Body of pancreas (tissue), 4 donors: ENCODE measurements around the gene NRG4. TPM values are rescaled to one million over a fixed set of nuclear protein-coding genes. Genes with fewer than 3 reads are reported as not detected.

Experiments used
- ATAC-seq: fragments of 150-250 bp; one replicate; pipeline ENCODE4 v1.9.1; 2016
- DNase-seq, 4 donors: peaks; one replicate each; pipeline ENCODE4 v3.0.0-alpha.2; 2019
- H3K27ac ChIP-seq, 4 donors: fragments of 200-600 bp; sonication (generic); 1 replicate in 3 of 4; 2 replicates in 1 of 4; pipeline versions ENCODE4 v1.5.1 to v1.6.1; 2016 to 2019; ENCODE audit warnings: mild to moderate bottlenecking in 1 of 4, mixed read lengths in 1 of 4, moderate library complexity in 1 of 4
- H3K27me3 ChIP-seq, 2 donors: fragments of 200-600 bp; sonication (generic); one replicate each; pipeline ENCODE4 v1.6.0; 2016; ENCODE audit warnings: mild to moderate bottlenecking in 1 of 2
- H3K36me3 ChIP-seq, 2 donors: fragments of 200-600 bp; sonication (generic); replicated peaks in 1 of 2; 2 replicates each; pipeline ENCODE4 v1.5.1; 2016; ENCODE audit warnings: low read depth in 2 of 2; ENCODE audit not compliant: insufficient read depth in 1 of 2
- H3K4me1 ChIP-seq: fragments of 200-600 bp; sonication (generic); one replicate; pipeline ENCODE4 v1.6.0; 2016
- H3K4me3 ChIP-seq, 2 donors: fragments of 200-600 bp; sonication (generic); 1 replicate in 1 of 2; 2 replicates in 1 of 2; pipeline ENCODE4 v1.5.1; 2016 to 2019
- H3K9me3 ChIP-seq, 3 donors: fragments of 200-600 bp; sonication (generic); 1 replicate in 2 of 3; 2 replicates in 1 of 3; pipeline ENCODE4 v1.5.1; 2016
- CTCF ChIP-seq, 7 experiments: fragments of 450-650 bp in 4 of 7; fragments of 200-600 bp in 3 of 7; sonication (generic) in 3 of 7; IDR thresholded peaks; one replicate each; pipeline ENCODE4 v1.5.1; 2016 to 2019; ENCODE audit warnings: antibody characterized with exemption in 7 of 7
- POLR2A ChIP-seq, 3 donors: fragments of 450-650 bp; IDR thresholded peaks; one replicate each; pipeline ENCODE4 v1.6.1; 2016; ENCODE audit warnings: antibody characterized with exemption in 3 of 3, mild to moderate bottlenecking in 2 of 3
- WGBS, 2 donors: methylation state at CpG; one replicate each; pipeline ENCODE4 v1.1.5; 2017; 5-methylcytosine and 5-hydroxymethylcytosine counted together
- intact Hi-C: fragments of 100-400 bp; cut with DNase I; formaldehyde crosslinking; loops from one replicate; pipeline ENCODE4 v1.15.1; 2023
- total RNA-seq, 2 donors: library from RNA; depleted of rRNA; stranded (reverse); fragments of >200 nt; gene quantifications; one replicate each; pipeline ENCODE4 v1.1.0, GENCODE V29; 2016

NRG4 gene
- total RNA-seq, 2 donors from 2014 or later = 11.5 to 20.5 TPM

GRCh38 chr15:75943713-75944215 is 68.5 kb downstream of the NRG4 start:
- 75 to 94% methylated on average over 1 of the region's 1 CpG for WGBS, 2 donors
- Histone ChIP-seq H3K27me3 (no peaks in the 10 kb centered on the region), H3K36me3 (no peaks in the 10 kb centered on the region), H3K4me3 (no peak overlapping the region), H3K4me1 (no peaks in the 10 kb centered on the region), H3K9me3 (no peaks in the 10 kb centered on the region), H3K27ac (no peak overlapping the region)
- intact Hi-C loops = no loop called here
- TF ChIP-seq POLR2A (IDR thresholded peaks at IDR 0.05) = no peak
- TF ChIP-seq CTCF (IDR thresholded peaks at IDR 0.05) = no peak
- DNase-seq (no peak), ATAC-seq (no peak)

- Histone ChIP-seq H3K27me3 (no peaks in the 10 kb centered on the region), H3K4me1 (no peaks in the 10 kb centered on the region), H3K9me3 (no peaks in the 10 kb centered on the region), H3K36me3 (no peaks in the 10 kb centered on the region), H3K27ac (no peak overlapping the region), H3K4me3 (no peak overlapping the region)
- no peak for DNase-seq
- no peak for ATAC-seq
- 71 to 87% methylated on average over 5 of the region's 5 CpGs for WGBS, 2 donors
- no peak for TF ChIP-seq CTCF (IDR thresholded peaks at IDR 0.05)
- TF ChIP-seq POLR2A (IDR thresholded peaks at IDR 0.05) = no peak
- intact Hi-C loops = no loop called here
Measured at GRCh38 chr15:75943246-75943645, 69.0 kb downstream of the NRG4 start.

GRCh38 chr15:75942464-75942863 is 69.8 kb downstream of the NRG4 start:
- Histone ChIP-seq H3K27ac (no peak overlapping the region), H3K9me3 (no peaks in the 10 kb centered on the region), H3K4me1 (no peaks in the 10 kb centered on the region), H3K4me3 (no peak overlapping the region), H3K36me3 (no peaks in the 10 kb centered on the region), H3K27me3 (no peaks in the 10 kb centered on the region)
- no peak for DNase-seq
- no peak for TF ChIP-seq CTCF (IDR thresholded peaks at IDR 0.05)
- TF ChIP-seq POLR2A (IDR thresholded peaks at IDR 0.05) = no peak
- WGBS, 2 donors = 85 to 86% methylated on average over 3 of the region's 3 CpGs
- intact Hi-C loops = no loop called here
- no peak for ATAC-seq

- Histone ChIP-seq H3K27ac (no peak overlapping the region), H3K27me3 (no peaks in the 10 kb centered on the region), H3K36me3 (peaks cover 0 to 2% of the 10 kb centered on the region in 2 donors), H3K4me3 (no peak overlapping the region), H3K9me3 (no peaks in the 10 kb centered on the region), H3K4me1 (peaks cover 8% of the 10 kb centered on the region)
- intact Hi-C loops = no loop called here
- ATAC-seq = no peak
- TF ChIP-seq CTCF (IDR thresholded peaks at IDR 0.05) (no peak), POLR2A (IDR thresholded peaks at IDR 0.05) (no peak)
- WGBS, 2 donors = 80 to 86% methylated on average over 2 of the region's 2 CpGs
- DNase-seq = no peak
Measured at GRCh38 chr15:75930866-75931265, 81.4 kb downstream of the NRG4 start.

GRCh38 chr15:75929799-75930565 is 82.2 kb downstream of the NRG4 start:
- H3K27ac ChIP-seq = no peak overlapping the region
- ATAC-seq = peak; percentile 12
- H3K27me3 ChIP-seq = no peaks in the 10 kb centered on the region
- WGBS, 2 donors = 33 to 38% methylated on average over 5 of the region's 5 CpGs
- TF ChIP-seq POLR2A (IDR thresholded peaks at IDR 0.05) (no peak), CTCF (IDR thresholded peaks at IDR 0.05) (no peak)
- H3K9me3 ChIP-seq = no peaks in the 10 kb centered on the region
- intact Hi-C loops = no loop called here
- DNase-seq = peak in 1 of 4 donors; percentile 15
- peaks cover 0 to 2% of the 10 kb centered on the region in 2 donors for H3K36me3 ChIP-seq
- no peak overlapping the region for H3K4me3 ChIP-seq
- peaks cover 8% of the 10 kb centered on the region for H3K4me1 ChIP-seq
